Glutamatergic neuron (in vitro differentiated cells): ENCODE results near the gene NTN1. TPM values are rescaled to one million over a fixed set of nuclear protein-coding genes. Genes with fewer than 3 reads are reported as not detected.

Experiments
- DNase-seq: peaks from one replicate; pipeline ENCODE4 v3.0.0; 2022
- H3K27ac Mint-ChIP-seq: one replicate; pipeline ENCODE4 v1.8.0; 2020; ENCODE audit warnings: mild to moderate bottlenecking, mixed read lengths, inconsistent platforms; ENCODE audit not compliant: unreplicated experiment
- H3K27me3 Mint-ChIP-seq: one replicate; pipeline ENCODE4 v1.8.0; 2020; ENCODE audit warnings: mild to moderate bottlenecking, moderate library complexity, mixed read lengths, inconsistent platforms; ENCODE audit not compliant: unreplicated experiment
- H3K36me3 Mint-ChIP-seq: one replicate; pipeline ENCODE4 v1.8.0; 2020; ENCODE audit warnings: mild to moderate bottlenecking, mixed read lengths, inconsistent platforms; ENCODE audit not compliant: unreplicated experiment
- H3K4me1 Mint-ChIP-seq: one replicate; pipeline ENCODE4 v1.8.0; 2020; ENCODE audit warnings: mild to moderate bottlenecking, low read depth, mixed read lengths, inconsistent platforms; ENCODE audit not compliant: unreplicated experiment
- H3K4me3 Mint-ChIP-seq: one replicate; pipeline ENCODE4 v1.8.0; 2020; ENCODE audit warnings: mild to moderate bottlenecking, mixed read lengths, inconsistent platforms; ENCODE audit not compliant: unreplicated experiment
- H3K9me3 Mint-ChIP-seq: one replicate; pipeline ENCODE4 v1.8.0; 2020; ENCODE audit warnings: mild to moderate bottlenecking, moderate library complexity, mixed read lengths, inconsistent platforms; ENCODE audit not compliant: unreplicated experiment
- CTCF ChIP-seq: fragments of 200-600 bp; sonication (generic); IDR thresholded peaks from one replicate; pipeline ENCODE4 v1.5.0; 2021; ENCODE audit not compliant: partially characterized antibody, unreplicated experiment
- total RNA-seq: library from RNA; stranded (reverse); fragmentation: NEBNext Ultra II Directional; extraction: Animal tissue kit (Norgen Biotek cat#: 25700); gene quantifications from one replicate; pipeline ENCODE4 v1.2.1, GENCODE V29; 2021; ENCODE audit not compliant: unreplicated experiment

The NTN1 gene
- total RNA-seq, 1 donor from 2014 or later = 0.76 TPM

DNA sequence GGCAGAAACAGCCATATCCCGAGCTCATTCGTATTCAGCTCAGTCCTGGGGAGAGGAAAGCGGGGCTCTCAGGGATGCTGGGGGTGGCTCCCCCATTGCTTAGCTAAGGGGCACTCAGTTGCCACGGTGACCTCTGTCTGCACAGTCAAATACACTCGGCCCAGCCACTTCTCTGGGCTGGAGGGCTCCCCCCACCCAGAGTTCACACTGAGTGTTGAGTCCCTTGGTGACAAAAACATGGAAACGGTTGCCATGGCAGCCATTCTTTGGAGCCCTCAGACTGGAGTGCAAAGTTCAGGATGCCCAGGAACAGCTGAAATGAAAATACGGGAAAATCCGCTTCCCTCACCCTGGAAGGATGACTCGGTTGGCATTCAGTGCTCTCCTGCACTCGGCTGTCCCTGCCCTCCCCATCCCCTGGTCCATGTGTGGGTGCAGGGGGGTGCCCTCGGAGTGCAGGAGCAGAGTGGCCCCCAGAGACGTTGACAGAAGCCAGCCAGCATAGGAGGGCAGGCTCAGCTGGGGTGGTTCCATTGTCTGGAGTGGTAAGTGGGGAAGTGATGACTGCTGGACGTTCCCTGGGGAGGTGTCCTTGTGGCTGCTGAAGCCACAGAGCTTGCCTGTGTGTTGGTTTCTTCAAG is 216.5 kb downstream of the NTN1 start:
- peak; percentile 44 for DNase-seq
- no peak for TF ChIP-seq CTCF
- Mint-ChIP-seq H3K4me1 (peaks cover 10% of the 10 kb centered on the region), H3K27ac (peak overlapping the region; percentile 62), H3K4me3 (peak overlapping the region; percentile 46), H3K27me3 (peaks cover 9% of the 10 kb centered on the region), H3K9me3 (peaks cover 3% of the 10 kb centered on the region), H3K36me3 (peaks cover 5% of the 10 kb centered on the region)

GRCh38 chr17:9238340-9239245 is 217.3 kb downstream of the NTN1 start:
- H3K36me3 Mint-ChIP-seq = peaks cover 5% of the 10 kb centered on the region
- peak overlapping the region; percentile 46 for H3K4me3 Mint-ChIP-seq
- H3K4me1 Mint-ChIP-seq = peaks cover 10% of the 10 kb centered on the region

GRCh38 chr17:9239246-9239792 is 218.0 kb downstream of the NTN1 start:
- H3K36me3 Mint-ChIP-seq = peaks cover 5% of the 10 kb centered on the region
- peak overlapping the region; percentile 55 for H3K4me3 Mint-ChIP-seq
- H3K9me3 Mint-ChIP-seq = peaks cover 3% of the 10 kb centered on the region
- no peak overlapping the region for H3K27ac Mint-ChIP-seq
- H3K4me1 Mint-ChIP-seq = peaks cover 10% of the 10 kb centered on the region
- peaks cover 10% of the 10 kb centered on the region for H3K27me3 Mint-ChIP-seq
- peak; percentile 22 for DNase-seq
- TF ChIP-seq CTCF = no peak

More at GRCh38 chr17:9238340-9239245, 217.3 kb downstream of the NTN1 start:
- Mint-ChIP-seq H3K9me3 (peaks cover 3% of the 10 kb centered on the region), H3K27ac (peak overlapping the region; percentile 33), H3K27me3 (peaks cover 10% of the 10 kb centered on the region)
- peak; percentile 3 for DNase-seq
- TF ChIP-seq CTCF = no peak

GRCh38 chr17:9239793-9240658 is 218.7 kb downstream of the NTN1 start:
- TF ChIP-seq CTCF = no peak
- peak; percentile 59 for DNase-seq
- Mint-ChIP-seq H3K9me3 (peaks cover 5% of the 10 kb centered on the region), H3K36me3 (peaks cover 5% of the 10 kb centered on the region), H3K4me3 (peak overlapping the region; percentile 63), H3K27ac (no peak overlapping the region), H3K27me3 (peaks cover 10% of the 10 kb centered on the region), H3K4me1 (peaks cover 10% of the 10 kb centered on the region)
